ENCODE measurements around the gene HDAC6.
"Not testable (repeated sequence)": the region's sequence is repeated elsewhere in the genome, so short reads cannot be mapped to it uniquely, and the experiment has no call there.

The HDAC6 gene

GRCh38 chrX:48864210-48864609, 62.3 kb downstream of the HDAC6 start:
- intact Hi-C loops (cut with DNase I): loop anchor here (1.0 kb wide), 1 partner anchor 13 kb away; no protein-coding TSS in a partner anchor
- no peak for DNase-seq

- DNase-seq; intact Hi-C loops (cut with DNase I): not testable (repeated sequence)
These were observed 70.2 kb downstream of the HDAC6 start for GRCh38 chrX:48872017-48872416.
